Mesendoderm (in vitro differentiated cells): ENCODE measurements around the gene TMPRSS4.

Source experiments
- DNase-seq: peaks from one replicate; pipeline ENCODE4 v3.0.0; 2013
- H2AK5ac ChIP-seq: 2 replicates; pipeline ENCODE4 v1.6.1; 2013; ENCODE audit warnings: low read length, inconsistent platforms
- H2BK120ac ChIP-seq: 2 replicates; pipeline ENCODE4 v1.6.1; 2013; ENCODE audit warnings: low read depth, mild to moderate bottlenecking, low read length, moderate library complexity, mixed read lengths
- H2BK15ac ChIP-seq: replicated peaks from 2 replicates; pipeline ENCODE4 v1.6.1; 2013; ENCODE audit warnings: low read depth, mild to moderate bottlenecking, moderate library complexity
- H2BK5ac ChIP-seq: 2 replicates; pipeline ENCODE4 v1.6.1; 2013; ENCODE audit warnings: low read length, inconsistent platforms
- H3K18ac ChIP-seq: 2 replicates; pipeline ENCODE4 v1.6.1; 2013; ENCODE audit warnings: mild to moderate bottlenecking, low read length, mixed read lengths
- H3K23ac ChIP-seq: one replicate; pipeline ENCODE4 v1.6.1; 2013; ENCODE audit warnings: low read length
- H3K27ac ChIP-seq: 2 replicates; pipeline ENCODE4 v1.5.1; 2013; ENCODE audit warnings: low read depth, mild to moderate bottlenecking, inconsistent platforms, low read length, moderate library complexity
- H3K27me3 ChIP-seq: 2 replicates; pipeline ENCODE4 v1.6.1; 2013; ENCODE audit warnings: low read length, control low read depth, mild to moderate bottlenecking, inconsistent platforms; ENCODE audit not compliant: insufficient read depth, poor library complexity
- H3K36me3 ChIP-seq: 2 replicates; pipeline ENCODE4 v1.6.1; 2013; ENCODE audit warnings: low read length, inconsistent platforms; ENCODE audit not compliant: control insufficient read depth, insufficient read depth
- H3K4ac ChIP-seq: one replicate; pipeline ENCODE4 v1.6.1; 2013; ENCODE audit warnings: low read depth, mild to moderate bottlenecking, low read length, moderate library complexity
- H3K4me1 ChIP-seq: 2 replicates; pipeline ENCODE4 v1.6.1; 2013; ENCODE audit warnings: low read depth, low read length, inconsistent platforms; ENCODE audit not compliant: control insufficient read depth
- H3K4me2 ChIP-seq: 2 replicates; pipeline ENCODE4 v1.6.1; 2013; ENCODE audit warnings: low read length
- H3K4me3 ChIP-seq: 2 replicates; pipeline ENCODE4 v1.5.1; 2013; ENCODE audit warnings: mild to moderate bottlenecking, low read length
- H3K56ac ChIP-seq: one replicate; pipeline ENCODE4 v1.6.1; 2013; ENCODE audit warnings: low read length
- H3K79me1 ChIP-seq: 2 replicates; pipeline ENCODE4 v1.6.1; 2013; ENCODE audit warnings: low read length, inconsistent platforms
- H3K79me2 ChIP-seq: 2 replicates; pipeline ENCODE4 v1.6.1; 2013; ENCODE audit warnings: mild to moderate bottlenecking, low read length; ENCODE audit not compliant: control insufficient read depth, insufficient read depth
- H3K9ac ChIP-seq: 2 replicates; pipeline ENCODE4 v1.6.1; 2013; ENCODE audit warnings: low read length, inconsistent platforms
- H4K5ac ChIP-seq: one replicate; pipeline ENCODE4 v1.6.1; 2013; ENCODE audit warnings: low read length
- H4K8ac ChIP-seq: one replicate; pipeline ENCODE4 v1.6.1; 2013; ENCODE audit warnings: low read depth, mild to moderate bottlenecking, control low read depth, low read length, moderate library complexity
- WGBS: extraction: QIAGEN DNeasy Blood & Tissue Kit; methylation state at CpG from one replicate; pipeline ENCODE4 v1.1.7; 2013; ENCODE audit warnings: low lambda C conversion rate, missing lambda C conversion rate; ENCODE audit not compliant: insufficient coverage; ENCODE audit errors: extremely low coverage; 5-methylcytosine and 5-hydroxymethylcytosine counted together

TMPRSS4 gene

DNA sequence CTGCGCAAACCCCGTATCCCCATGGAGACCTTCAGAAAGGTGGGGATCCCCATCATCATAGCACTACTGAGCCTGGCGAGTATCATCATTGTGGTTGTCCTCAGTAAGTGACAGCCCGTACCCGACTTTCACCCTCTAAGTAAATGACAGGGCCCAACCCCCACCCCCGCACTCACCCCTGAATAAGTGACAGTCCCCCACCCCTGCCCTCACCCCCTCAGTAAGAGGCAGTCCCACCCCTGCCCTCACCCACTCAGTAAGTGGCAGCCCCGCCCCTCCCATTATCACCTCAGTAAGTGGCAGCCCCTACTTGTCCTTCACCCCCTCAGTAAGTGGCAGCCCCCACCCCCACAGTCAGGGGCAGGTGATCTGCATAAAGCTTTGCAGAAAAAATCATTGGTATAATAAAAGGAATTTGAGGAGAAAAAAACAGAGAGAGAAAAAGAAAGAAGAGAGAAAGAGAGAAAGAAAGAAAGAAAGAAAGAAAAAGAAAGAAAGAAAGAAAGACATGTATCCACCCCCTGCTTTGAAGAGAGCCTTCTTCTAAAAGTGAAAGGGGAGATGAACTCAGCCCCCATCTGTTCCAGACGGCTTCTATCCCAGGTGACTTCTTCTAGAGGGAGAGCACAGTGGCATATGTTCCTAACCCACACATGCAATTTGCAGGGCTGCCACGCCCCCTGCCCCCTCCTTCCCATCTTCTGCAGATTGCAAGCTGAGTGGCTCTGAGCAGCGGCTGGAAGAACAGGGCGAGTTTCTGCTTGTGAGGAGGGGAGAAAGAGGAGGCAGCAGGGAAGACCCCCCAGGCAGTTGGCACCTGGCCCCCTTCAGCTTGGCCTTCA is 22.3 kb downstream of the TMPRSS4 start:
- H3K4me1 ChIP-seq, result peaks cover 9% of the 10 kb centered on the region
- no peak overlapping the region for H3K9ac ChIP-seq
- DNase-seq, result peak; percentile 47
- H3K56ac ChIP-seq, result no peak overlapping the region
- H4K5ac ChIP-seq, result no peak overlapping the region
- no peaks in the 10 kb centered on the region for H3K79me2 ChIP-seq
- H2BK120ac ChIP-seq, result no peak overlapping the region
- no CpG with 5 or more reads among the region's 11 CpGs for WGBS
- no peak overlapping the region for H2BK5ac ChIP-seq
- no peak overlapping the region for H3K4me2 ChIP-seq
- H3K27ac ChIP-seq, result no peak overlapping the region
- no peak overlapping the region for H2BK15ac ChIP-seq
- no peak overlapping the region for H3K23ac ChIP-seq
- no peaks in the 10 kb centered on the region for H3K79me1 ChIP-seq
- H3K18ac ChIP-seq, result no peak overlapping the region
- no peaks in the 10 kb centered on the region for H3K27me3 ChIP-seq
- no peak overlapping the region for H4K8ac ChIP-seq
- H3K4me3 ChIP-seq, result no peak overlapping the region
- H3K4ac ChIP-seq, result no peak overlapping the region
- no peak overlapping the region for H2AK5ac ChIP-seq
- H3K36me3 ChIP-seq, result no peaks in the 10 kb centered on the region

GRCh38 chr11:118099838-118100556 is 23.1 kb downstream of the TMPRSS4 start:
- WGBS, result no CpG with 5 or more reads among the region's 10 CpGs

GRCh38 chr11:118100691-118101232 is 23.9 kb downstream of the TMPRSS4 start:
- Histone ChIP-seq H3K4ac (no peak overlapping the region), H3K36me3 (no peaks in the 10 kb centered on the region), H2BK120ac (no peak overlapping the region), H3K4me2 (no peak overlapping the region), H3K4me3 (no peak overlapping the region), H2BK15ac (no peak overlapping the region), H3K56ac (no peak overlapping the region), H2AK5ac (no peak overlapping the region), H3K27ac (no peak overlapping the region), H4K5ac (no peak overlapping the region), H3K23ac (no peak overlapping the region), H3K9ac (no peak overlapping the region), H3K79me2 (no peaks in the 10 kb centered on the region), H2BK5ac (no peak overlapping the region), H3K4me1 (peaks cover 9% of the 10 kb centered on the region), H4K8ac (no peak overlapping the region), H3K18ac (no peak overlapping the region), H3K27me3 (no peaks in the 10 kb centered on the region), H3K79me1 (no peaks in the 10 kb centered on the region)
- no CpG with 5 or more reads among the region's 3 CpGs for WGBS
- no peak for DNase-seq

More at GRCh38 chr11:118099838-118100556, 23.1 kb downstream of the TMPRSS4 start:
- no peak overlapping the region for H3K4me3 ChIP-seq
- H3K4me1 ChIP-seq, result peaks cover 9% of the 10 kb centered on the region
- no peaks in the 10 kb centered on the region for H3K79me1 ChIP-seq
- H3K9ac ChIP-seq, result no peak overlapping the region
- no peak overlapping the region for H3K23ac ChIP-seq
- no peak overlapping the region for H3K18ac ChIP-seq
- no peak overlapping the region for H2BK120ac ChIP-seq
- H3K36me3 ChIP-seq, result no peaks in the 10 kb centered on the region
- H3K79me2 ChIP-seq, result no peaks in the 10 kb centered on the region
- no peak overlapping the region for H2BK15ac ChIP-seq
- no peaks in the 10 kb centered on the region for H3K27me3 ChIP-seq
- H3K4me2 ChIP-seq, result no peak overlapping the region
- H2AK5ac ChIP-seq, result no peak overlapping the region
- no peak overlapping the region for H3K27ac ChIP-seq
- no peak overlapping the region for H2BK5ac ChIP-seq
- DNase-seq, result peak; percentile 10
- H3K4ac ChIP-seq, result no peak overlapping the region
- H4K5ac ChIP-seq, result no peak overlapping the region
- no peak overlapping the region for H4K8ac ChIP-seq
- no peak overlapping the region for H3K56ac ChIP-seq

DNA sequence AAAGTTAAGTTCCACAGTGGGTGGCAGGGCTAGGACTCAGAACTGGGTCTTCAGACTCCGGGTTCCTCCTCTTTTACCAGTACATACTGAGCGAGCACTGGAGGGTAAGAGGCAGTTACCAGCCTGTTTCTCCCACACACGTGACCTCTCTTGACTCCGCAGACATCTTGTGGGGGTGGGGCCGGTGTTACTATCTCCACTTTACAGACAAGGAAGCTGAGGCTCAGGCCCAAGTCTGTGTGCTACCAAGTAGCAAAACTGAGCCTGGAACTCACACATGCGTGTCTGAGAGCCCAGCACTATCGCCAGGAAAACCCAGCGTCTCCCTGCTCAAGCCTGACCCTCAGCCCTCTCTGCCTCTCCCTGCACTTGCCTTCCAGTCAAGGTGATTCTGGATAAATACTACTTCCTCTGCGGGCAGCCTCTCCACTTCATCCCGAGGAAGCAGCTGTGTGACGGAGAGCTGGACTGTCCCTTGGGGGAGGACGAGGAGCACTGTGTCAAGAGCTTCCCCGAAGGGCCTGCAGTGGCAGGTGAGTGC is 25.9 kb downstream of the TMPRSS4 start:
- Histone ChIP-seq H3K18ac (no peak overlapping the region), H3K56ac (no peak overlapping the region), H3K27ac (no peak overlapping the region), H2BK120ac (no peak overlapping the region), H3K4me3 (no peak overlapping the region), H2AK5ac (no peak overlapping the region), H3K36me3 (no peaks in the 10 kb centered on the region), H3K23ac (no peak overlapping the region), H3K27me3 (no peaks in the 10 kb centered on the region), H3K4me1 (peaks cover 9% of the 10 kb centered on the region), H3K4ac (no peak overlapping the region), H4K8ac (no peak overlapping the region), H2BK5ac (no peak overlapping the region), H3K79me1 (no peaks in the 10 kb centered on the region), H3K79me2 (no peaks in the 10 kb centered on the region), H2BK15ac (no peak overlapping the region), H3K9ac (no peak overlapping the region), H3K4me2 (no peak overlapping the region), H4K5ac (no peak overlapping the region)
- WGBS, result no CpG with 5 or more reads among the region's 13 CpGs
- no peak for DNase-seq

- Histone ChIP-seq H4K8ac (no peak overlapping the region), H3K27me3 (no peaks in the 10 kb centered on the region), H3K79me2 (no peaks in the 10 kb centered on the region), H3K9ac (no peak overlapping the region), H3K79me1 (no peaks in the 10 kb centered on the region), H2AK5ac (no peak overlapping the region), H3K27ac (no peak overlapping the region), H3K4me3 (no peak overlapping the region), H2BK5ac (no peak overlapping the region), H2BK120ac (no peak overlapping the region), H3K18ac (no peak overlapping the region), H3K4ac (no peak overlapping the region), H3K4me1 (peaks cover 9% of the 10 kb centered on the region), H3K23ac (no peak overlapping the region), H4K5ac (no peak overlapping the region), H3K36me3 (no peaks in the 10 kb centered on the region), H3K56ac (no peak overlapping the region), H3K4me2 (no peak overlapping the region), H2BK15ac (no peak overlapping the region)
- no peak for DNase-seq
- no CpG with 5 or more reads among the region's 6 CpGs for whole genome bisulfite sequencing
Observed at GRCh38 chr11:118104491-118104890, 27.6 kb downstream of the TMPRSS4 start.
